Naive B cell (primary cell): Measurements from ENCODE around the gene SAMM50. TPM values are rescaled to one million over a fixed set of nuclear protein-coding genes. Genes with fewer than 3 reads are reported as not detected.

Experiments
- ATAC-seq, 2 donors: fragments of 150-1000 bp; cut with Tn5 transposase; 2 replicates each; pipeline ENCODE4 v1.10.0; 2021; ENCODE audit warnings: low read depth in 2 of 2, mild to moderate bottlenecking in 2 of 2, moderate library complexity in 2 of 2
- DNase-seq: peaks from one replicate; pipeline ENCODE4 v3.0.0; 2022
- H3K27ac Mint-ChIP-seq, 6 donors: one replicate each; pipeline ENCODE4 v1.8.0; 2020 to 2022; ENCODE audit warnings: mild to moderate bottlenecking in 6 of 6, mixed read lengths in 6 of 6, moderate library complexity in 5 of 6, inconsistent platforms in 2 of 6
- H3K27me3 Mint-ChIP-seq, 3 donors: one replicate each; pipeline ENCODE4 v1.8.0; 2021 to 2022; ENCODE audit warnings: mixed read lengths in 3 of 3, mild to moderate bottlenecking in 1 of 3
- H3K36me3 Mint-ChIP-seq, 2 donors: one replicate each; pipeline ENCODE4 v1.8.0; 2020 to 2022; ENCODE audit warnings: mixed read lengths in 2 of 2, inconsistent platforms in 1 of 2, mild to moderate bottlenecking in 1 of 2
- H3K4me1 Mint-ChIP-seq, 3 donors: one replicate each; pipeline ENCODE4 v1.8.0; 2020 to 2022; ENCODE audit warnings: mixed read lengths in 3 of 3, inconsistent platforms in 1 of 3, mild to moderate bottlenecking in 1 of 3, moderate library complexity in 1 of 3
- H3K4me3 Mint-ChIP-seq, 8 donors: one replicate each; pipeline ENCODE4 v1.8.0; 2020 to 2022; ENCODE audit warnings: mild to moderate bottlenecking in 8 of 8, mixed read lengths in 8 of 8, moderate library complexity in 8 of 8, inconsistent platforms in 2 of 8
- H3K9me3 Mint-ChIP-seq, 7 donors: one replicate each; pipeline ENCODE4 v1.8.0; 2020 to 2022; ENCODE audit warnings: mixed read lengths in 7 of 7, mild to moderate bottlenecking in 5 of 7, inconsistent platforms in 2 of 7, moderate library complexity in 1 of 7
- polyA plus RNA-seq, 6 donors: library from polyadenylated mRNA; unstranded; fragments of 300-500 nt; fragmentation: Illumina TruSeq; gene quantifications; one replicate each; pipeline ENCODE4 v1.2.3, GENCODE V29; 2021; ENCODE audit warnings: low read depth in 6 of 6

Gene SAMM50
- 10 to 100 TPM; 64.0 to 96.1 (median 75.4) TPM for polyA plus RNA-seq

GRCh38 chr22:43955040-43955882 lies at the start of gene SAMM50:
SAMM50 (plus strand) TSS chr22:43955442; CDS start chr22:43955578, 136 bp downstream.
- H3K4me3 Mint-ChIP-seq: peak within 1 kb of the TSS; percentile 92 to 100 (median 96)
- peak within 1 kb of the TSS; percentile 92 to 99 (median 96) for H3K27ac Mint-ChIP-seq
- peak; percentile 89 to 90 for ATAC-seq
- H3K9me3 Mint-ChIP-seq: no peaks in the 10 kb centered on the region
- H3K4me1 Mint-ChIP-seq: peaks cover 34 to 44% (median 34%) of the 10 kb centered on the region in 3 donors
- H3K27me3 Mint-ChIP-seq: peaks cover 0 to 20% (median 15%) of the 10 kb centered on the region in 3 donors
- peak; percentile 87 for DNase-seq
- peaks cover 0 to 5% of the 10 kb centered on the region in 2 donors for H3K36me3 Mint-ChIP-seq

GRCh38 chr22:43905681-43906080 lies 49.6 kb upstream of the SAMM50 start:
- H3K4me3 Mint-ChIP-seq: no peak overlapping the region
- no peaks in the 10 kb centered on the region for H3K9me3 Mint-ChIP-seq
- peak overlapping the region in 1 of 6 donors; percentile 64 for H3K27ac Mint-ChIP-seq
- H3K36me3 Mint-ChIP-seq: no peaks in the 10 kb centered on the region
- no peaks in the 10 kb centered on the region for H3K4me1 Mint-ChIP-seq
- DNase-seq: no peak
- peaks cover 19 to 49% (median 36%) of the 10 kb centered on the region in 3 donors for H3K27me3 Mint-ChIP-seq
- no peak for ATAC-seq

GRCh38 chr22:43909708-43910107 lies 45.5 kb upstream of the SAMM50 start:
- Mint-ChIP-seq H3K9me3 (peaks cover 0 to 5% (median 0%) of the 10 kb centered on the region in 7 donors), H3K4me3 (no peak overlapping the region), H3K4me1 (peaks cover 0 to 5% (median 0%) of the 10 kb centered on the region in 3 donors), H3K27me3 (peaks cover 26 to 43% (median 38%) of the 10 kb centered on the region in 3 donors), H3K27ac (no peak overlapping the region), H3K36me3 (no peaks in the 10 kb centered on the region)
- DNase-seq (no peak), ATAC-seq (no peak)

GRCh38 chr22:43910178-43910695 lies 45.0 kb upstream of the SAMM50 start:
- no peak for ATAC-seq
- no peak for DNase-seq
- Mint-ChIP-seq H3K4me3 (no peak overlapping the region), H3K4me1 (peaks cover 0 to 5% (median 0%) of the 10 kb centered on the region in 3 donors), H3K36me3 (no peaks in the 10 kb centered on the region), H3K9me3 (peaks cover 0 to 5% (median 0%) of the 10 kb centered on the region in 7 donors), H3K27ac (no peak overlapping the region), H3K27me3 (peaks cover 26 to 43% (median 38%) of the 10 kb centered on the region in 3 donors)

- ATAC-seq (no peak), DNase-seq (no peak)
- peaks cover 0 to 5% (median 0%) of the 10 kb centered on the region in 3 donors for H3K4me1 Mint-ChIP-seq
- H3K4me3 Mint-ChIP-seq: no peak overlapping the region
- H3K27me3 Mint-ChIP-seq: peaks cover 22 to 45% (median 43%) of the 10 kb centered on the region in 3 donors
- no peaks in the 10 kb centered on the region for H3K36me3 Mint-ChIP-seq
- H3K9me3 Mint-ChIP-seq: peaks cover 0 to 5% (median 0%) of the 10 kb centered on the region in 7 donors
- H3K27ac Mint-ChIP-seq: no peak overlapping the region
Measured at GRCh38 chr22:43911351-43911750, 43.9 kb upstream of the SAMM50 start.

- H3K9me3 Mint-ChIP-seq: peaks cover 0 to 5% (median 0%) of the 10 kb centered on the region in 7 donors
- peaks cover 23 to 63% (median 60%) of the 10 kb centered on the region in 3 donors for H3K27me3 Mint-ChIP-seq
- no peaks in the 10 kb centered on the region for H3K36me3 Mint-ChIP-seq
- H3K4me3 Mint-ChIP-seq: no peak overlapping the region
- DNase-seq (no peak), ATAC-seq (no peak)
- H3K27ac Mint-ChIP-seq: no peak overlapping the region
- H3K4me1 Mint-ChIP-seq: peaks cover 2 to 5% (median 3%) of the 10 kb centered on the region in 3 donors
Measured at GRCh38 chr22:43917521-43917920, 37.7 kb upstream of the SAMM50 start.

GRCh38 chr22:43919106-43919973 lies 35.9 kb upstream of the SAMM50 start:
- peaks cover 9 to 12% (median 9%) of the 10 kb centered on the region in 3 donors for H3K4me1 Mint-ChIP-seq
- H3K36me3 Mint-ChIP-seq: no peaks in the 10 kb centered on the region
- no peak for ATAC-seq
- H3K27ac Mint-ChIP-seq: no peak overlapping the region
- H3K4me3 Mint-ChIP-seq: no peak overlapping the region
- DNase-seq: no peak
- peaks cover 22 to 76% (median 59%) of the 10 kb centered on the region in 3 donors for H3K27me3 Mint-ChIP-seq
- H3K9me3 Mint-ChIP-seq: peaks cover 0 to 3% (median 0%) of the 10 kb centered on the region in 7 donors

- ATAC-seq (no peak), DNase-seq (no peak)
- Mint-ChIP-seq H3K36me3 (no peaks in the 10 kb centered on the region), H3K4me3 (no peak overlapping the region), H3K27ac (no peak overlapping the region), H3K9me3 (peaks cover 0 to 3% (median 0%) of the 10 kb centered on the region in 7 donors), H3K4me1 (peaks cover 9 to 17% (median 12%) of the 10 kb centered on the region in 3 donors), H3K27me3 (peaks cover 22 to 84% (median 70%) of the 10 kb centered on the region in 3 donors)
Measured at GRCh38 chr22:43921370-43921769, 33.9 kb upstream of the SAMM50 start.

- no peaks in the 10 kb centered on the region for H3K36me3 Mint-ChIP-seq
- peak overlapping the region in 2 of 8 donors; percentile 73 to 86 for H3K4me3 Mint-ChIP-seq
- H3K4me1 Mint-ChIP-seq: peaks cover 9 to 17% (median 12%) of the 10 kb centered on the region in 3 donors
- no peak overlapping the region for H3K27ac Mint-ChIP-seq
- ATAC-seq (no peak), DNase-seq (no peak)
- peaks cover 0 to 2% (median 0%) of the 10 kb centered on the region in 7 donors for H3K9me3 Mint-ChIP-seq
- peaks cover 22 to 78% (median 64%) of the 10 kb centered on the region in 3 donors for H3K27me3 Mint-ChIP-seq
Measured at GRCh38 chr22:43922123-43922522, 33.1 kb upstream of the SAMM50 start.

- Mint-ChIP-seq H3K27ac (peak overlapping the region in 5 of 6 donors; percentile 6 to 90 (median 46)), H3K36me3 (no peaks in the 10 kb centered on the region), H3K27me3 (peaks cover 19 to 74% (median 62%) of the 10 kb centered on the region in 3 donors), H3K4me1 (peaks cover 9 to 17% (median 12%) of the 10 kb centered on the region in 3 donors), H3K9me3 (peaks cover 0 to 2% (median 0%) of the 10 kb centered on the region in 7 donors), H3K4me3 (peak overlapping the region; percentile 80 to 97 (median 92))
- peak; percentile 71 to 78 for ATAC-seq
- DNase-seq: peak; percentile 21
Measured at GRCh38 chr22:43923191-43923590, 32.1 kb upstream of the SAMM50 start.

GRCh38 chr22:43923631-43924464 lies 31.4 kb upstream of the SAMM50 start, which contains the start of gene PNPLA3:
PNPLA3 (plus strand) TSS chr22:43923805; CDS start chr22:43923912, 107 bp downstream.
- Mint-ChIP-seq H3K36me3 (no peaks in the 10 kb centered on the region), H3K9me3 (peaks cover 0 to 2% (median 0%) of the 10 kb centered on the region in 7 donors), H3K4me1 (peaks cover 9 to 17% (median 12%) of the 10 kb centered on the region in 3 donors), H3K27ac (peak within 1 kb of the TSS in 5 of 6 donors; percentile 6 to 90 (median 46)), H3K27me3 (peaks cover 15 to 74% (median 62%) of the 10 kb centered on the region in 3 donors), H3K4me3 (peak within 1 kb of the TSS; percentile 80 to 97 (median 92))
- peak; percentile 81 to 83 for ATAC-seq
- DNase-seq: peak; percentile 52

GRCh38 chr22:43924877-43925276 lies 30.4 kb upstream of the SAMM50 start:
- Mint-ChIP-seq H3K4me3 (peak overlapping the region; percentile 69 to 89 (median 78)), H3K36me3 (no peaks in the 10 kb centered on the region), H3K4me1 (peaks cover 9 to 17% (median 12%) of the 10 kb centered on the region in 3 donors), H3K9me3 (peaks cover 0 to 2% (median 0%) of the 10 kb centered on the region in 7 donors), H3K27me3 (peaks cover 9 to 70% (median 55%) of the 10 kb centered on the region in 3 donors), H3K27ac (no peak overlapping the region)
- ATAC-seq: no peak
- DNase-seq: no peak
